Pancreas (tissue), 10 donors: ENCODE data around the gene RDH8. TPM values are rescaled to one million over a fixed set of nuclear protein-coding genes. Genes with fewer than 3 reads are reported as not detected.

Source experiments
- ATAC-seq, 4 donors: fragments of 200-7000 bp; cut with Tn5 transposase; one replicate each; pipeline versions ENCODE4 v1.8.0 to v1.9.1; 2020; ENCODE audit warnings: mild to moderate bottlenecking in 4 of 4, moderate library complexity in 4 of 4
- DNase-seq, 6 donors: peaks; one replicate each; pipeline ENCODE4 v3.0.0-alpha.2; 2020
- FAIRE-seq: peaks from 2 replicates; lab custom pipeline; 2012; peaks lifted over from hg19 to GRCh38; lab: Jason Lieb, UNC
- H3K27ac ChIP-seq, 4 donors: fragments of 200-600 bp; sonication (generic); 1 replicate in 3 of 4; 2 replicates in 1 of 4; pipeline versions ENCODE4 v1.5.0 to v1.8.0; 2020
- H3K27me3 ChIP-seq, 4 donors: fragments of 200-600 bp; one replicate each; pipeline ENCODE4 v1.8.0; 2021
- H3K36me3 ChIP-seq, 3 donors: fragments of 200-600 bp; sonication (generic) in 1 of 3; one replicate each; pipeline versions ENCODE4 v1.5.0 to v1.8.0; 2020 to 2021
- H3K4me1 ChIP-seq, 3 donors: fragments of 200-600 bp; one replicate each; pipeline ENCODE4 v1.8.0; 2021
- H3K4me3 ChIP-seq, 4 donors: fragments of 200-600 bp; sonication (generic) in 2 of 4; one replicate each; pipeline versions ENCODE4 v1.5.0 to v1.8.0; 2020 to 2021
- H3K9me3 ChIP-seq, 4 donors: fragments of 200-600 bp; one replicate each; pipeline ENCODE4 v1.8.0; 2021
- WGBS, 2 donors: extraction: QIAGEN DNeasy Blood & Tissue Kit; methylation state at CpG; one replicate each; pipeline ENCODE4 v1.1.7; 2013; 5-methylcytosine and 5-hydroxymethylcytosine counted together
- intact Hi-C, 3 donors: fragments of 100-400 bp; cut with DNase I; formaldehyde crosslinking; loops; one replicate each; pipeline versions ENCODE4 v1.11.1 to v1.14.2; 2022
- polyA plus RNA-seq, 2 donors: library from polyadenylated mRNA; stranded (reverse); fragments of 200-250 nt; gene quantifications; one replicate each; pipeline ENCODE4 v1.2.3, GENCODE V29; 2013
- total RNA-seq, 6 donors: library from RNA; stranded (reverse); fragmentation: NEBNext Ultra II Directional in 4 of 6; extraction: Animal tissue kit (Norgen Biotek cat#: 25700) in 4 of 6; gene quantifications; one replicate each; pipeline versions ENCODE4 v1.2.1 to v1.2.4, GENCODE V29; 2021 to 2023
- TF ChIP-seq, protein P1 (sequence below), 4 donors: fragments of 200-600 bp; sonication (generic) in 3 of 4; IDR thresholded peaks; one replicate each; pipeline versions ENCODE4 v1.5.0 to v1.8.0; 2021; ENCODE audit warnings: antibody characterized with exemption in 4 of 4
- donor health status: healthy with polysubstance abuse.
- donor health status: DM: no; HTN: no; CAD: no; lungs with moderate emphysema.
- donor health status: DM: no; HTN: no; CAD: no.
- donor health status: control.
- donor health status: control.
- donor health status: Bipolar disorder and iron deficiency.
- donor health status: DM: yes; HTN: yes; CAD: no.
- donor health status: DM: no; HTN: no; CAD: no.
- donor health status: DM: no; HTN: no; CAD: no.
- donor health status: DM: yes; HTN: yes; CAD: no.

Gene RDH8, protein sequence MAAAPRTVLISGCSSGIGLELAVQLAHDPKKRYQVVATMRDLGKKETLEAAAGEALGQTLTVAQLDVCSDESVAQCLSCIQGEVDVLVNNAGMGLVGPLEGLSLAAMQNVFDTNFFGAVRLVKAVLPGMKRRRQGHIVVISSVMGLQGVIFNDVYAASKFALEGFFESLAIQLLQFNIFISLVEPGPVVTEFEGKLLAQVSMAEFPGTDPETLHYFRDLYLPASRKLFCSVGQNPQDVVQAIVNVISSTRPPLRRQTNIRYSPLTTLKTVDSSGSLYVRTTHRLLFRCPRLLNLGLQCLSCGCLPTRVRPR
- total RNA-seq (not detected), polyA plus RNA-seq (not detected)

DNA sequence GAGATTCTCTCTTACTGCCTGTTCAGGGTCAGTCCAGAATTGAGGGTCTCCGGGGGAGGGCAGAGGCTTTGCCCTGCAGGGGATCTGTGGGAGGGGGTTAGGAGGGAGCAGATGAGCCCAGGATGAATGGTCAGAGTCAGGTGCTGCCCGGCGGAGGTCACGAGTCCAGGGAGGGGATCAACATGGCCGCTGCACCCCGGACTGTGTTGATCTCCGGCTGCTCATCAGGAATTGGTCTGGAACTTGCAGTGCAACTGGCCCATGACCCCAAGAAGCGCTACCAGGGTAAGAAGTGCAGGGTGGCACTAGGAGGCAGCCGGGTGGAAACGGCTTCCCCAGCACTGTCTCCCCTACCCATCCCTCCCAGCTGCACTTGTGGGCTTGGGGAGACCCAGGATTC, at the start of gene RDH8:
RDH8 (plus strand) TSS at position 168 of the 400 bp plus-strand sequence; CDS start at position 183, 15 bp downstream.
- H3K36me3 ChIP-seq, result no peaks in the 10 kb centered on the region
- DNase-seq, result no peak
- 45 to 57% methylated on average over 10 of the region's 10 CpGs for WGBS, 2 donors
- TF ChIP-seq, protein P1, sequence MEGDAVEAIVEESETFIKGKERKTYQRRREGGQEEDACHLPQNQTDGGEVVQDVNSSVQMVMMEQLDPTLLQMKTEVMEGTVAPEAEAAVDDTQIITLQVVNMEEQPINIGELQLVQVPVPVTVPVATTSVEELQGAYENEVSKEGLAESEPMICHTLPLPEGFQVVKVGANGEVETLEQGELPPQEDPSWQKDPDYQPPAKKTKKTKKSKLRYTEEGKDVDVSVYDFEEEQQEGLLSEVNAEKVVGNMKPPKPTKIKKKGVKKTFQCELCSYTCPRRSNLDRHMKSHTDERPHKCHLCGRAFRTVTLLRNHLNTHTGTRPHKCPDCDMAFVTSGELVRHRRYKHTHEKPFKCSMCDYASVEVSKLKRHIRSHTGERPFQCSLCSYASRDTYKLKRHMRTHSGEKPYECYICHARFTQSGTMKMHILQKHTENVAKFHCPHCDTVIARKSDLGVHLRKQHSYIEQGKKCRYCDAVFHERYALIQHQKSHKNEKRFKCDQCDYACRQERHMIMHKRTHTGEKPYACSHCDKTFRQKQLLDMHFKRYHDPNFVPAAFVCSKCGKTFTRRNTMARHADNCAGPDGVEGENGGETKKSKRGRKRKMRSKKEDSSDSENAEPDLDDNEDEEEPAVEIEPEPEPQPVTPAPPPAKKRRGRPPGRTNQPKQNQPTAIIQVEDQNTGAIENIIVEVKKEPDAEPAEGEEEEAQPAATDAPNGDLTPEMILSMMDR (IDR thresholded peaks at IDR 0.05), result no peak
- H3K27ac ChIP-seq, result no peak within 1 kb of the TSS
- intact Hi-C loops, result no loop called here
- peaks cover 0 to 7% (median 5%) of the 10 kb centered on the region in 3 donors for H3K4me1 ChIP-seq
- peaks cover 0 to 17% (median 2%) of the 10 kb centered on the region in 4 donors for H3K27me3 ChIP-seq
- no peak within 1 kb of the TSS for H3K4me3 ChIP-seq
- H3K9me3 ChIP-seq, result no peaks in the 10 kb centered on the region
- ATAC-seq, result no peak
- no peak for FAIRE-seq

DNA sequence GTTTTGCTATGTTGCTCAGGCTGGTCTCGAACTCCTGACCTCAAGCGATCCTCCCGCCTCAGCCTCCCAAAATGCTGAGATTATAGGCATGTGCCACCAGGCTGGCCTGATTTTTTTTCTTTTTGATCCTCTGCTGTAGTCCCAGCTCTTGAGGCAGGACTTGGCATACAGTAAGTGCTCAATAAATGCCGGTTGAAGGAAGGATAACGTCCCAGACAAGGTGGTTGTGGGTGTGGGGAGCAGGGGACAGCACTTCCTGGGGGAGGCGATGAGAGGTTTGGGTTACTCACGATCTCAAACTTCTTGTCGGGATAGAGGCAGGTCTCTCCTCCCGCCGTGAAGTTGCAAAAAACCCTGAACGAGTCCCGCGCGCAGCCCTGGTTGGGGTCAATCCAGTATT, 47.3 kb upstream of the RDH8 start:
- no peaks in the 10 kb centered on the region for H3K9me3 ChIP-seq
- H3K27ac ChIP-seq, result no peak overlapping the region
- H3K4me3 ChIP-seq, result no peak overlapping the region
- H3K27me3 ChIP-seq, result no peaks in the 10 kb centered on the region
- H3K4me1 ChIP-seq, result no peaks in the 10 kb centered on the region
- TF ChIP-seq, protein P1 (IDR thresholded peaks at IDR 0.05), result no peak
- DNase-seq (no peak), ATAC-seq (no peak), FAIRE-seq (no peak)
- H3K36me3 ChIP-seq, result no peaks in the 10 kb centered on the region
- intact Hi-C loops, result no loop called here
- WGBS, 2 donors, result 27 to 36% methylated on average over 14 of the region's 14 CpGs

DNA sequence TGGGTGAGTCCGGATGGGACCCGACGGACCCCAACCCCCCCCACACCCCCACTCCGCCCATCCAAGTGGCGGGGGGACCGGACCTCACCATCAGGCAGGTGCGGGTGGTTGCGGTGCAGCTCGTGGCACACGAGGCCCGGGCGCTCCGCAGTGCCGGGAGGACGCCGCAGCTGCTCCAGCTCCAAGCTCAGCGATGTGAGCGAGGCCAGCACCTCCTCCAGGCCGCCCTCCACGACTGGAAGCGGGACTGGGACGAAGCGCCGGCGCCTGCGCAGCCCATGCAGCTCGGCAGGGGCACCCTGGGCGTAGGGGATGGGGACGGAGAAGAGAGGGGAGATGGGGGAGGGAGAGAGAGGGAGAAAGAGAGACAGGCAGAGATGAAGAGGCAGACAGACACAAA, 46.8 kb upstream of the RDH8 start:
- 6 to 8% methylated on average over 28 to 29 of the region's 29 CpGs for WGBS, 2 donors
- FAIRE-seq (no peak), DNase-seq (no peak)

DNA sequence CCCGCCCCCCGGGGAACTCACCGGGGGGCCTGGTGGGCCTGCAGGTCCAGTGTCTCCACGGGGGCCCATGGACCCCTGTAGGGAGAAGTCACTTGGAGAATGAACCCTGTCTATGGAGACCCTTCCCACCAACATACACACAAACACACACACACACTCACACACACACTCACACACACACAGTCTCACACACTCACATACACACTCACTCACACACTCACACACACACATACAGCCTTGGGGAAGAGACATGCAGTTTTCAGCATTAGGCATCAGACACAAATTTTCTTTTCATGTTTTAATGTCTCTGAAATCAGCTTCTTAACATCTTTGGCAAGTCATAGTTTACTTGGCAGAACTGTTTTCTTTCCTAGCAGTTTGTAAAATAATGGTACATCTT, 46.0 kb upstream of the RDH8 start:
- Histone ChIP-seq H3K9me3 (no peaks in the 10 kb centered on the region), H3K27ac (no peak overlapping the region), H3K4me1 (no peaks in the 10 kb centered on the region), H3K27me3 (no peaks in the 10 kb centered on the region), H3K4me3 (no peak overlapping the region), H3K36me3 (no peaks in the 10 kb centered on the region)
- DNase-seq (no peak), ATAC-seq (no peak), FAIRE-seq (no peak)
- intact Hi-C loops, result no loop called here
- TF ChIP-seq, protein P1 (IDR thresholded peaks at IDR 0.05), result no peak
- WGBS, 2 donors, result 41 to 50% methylated on average over 4 of the region's 4 CpGs

More for the DNA sequence above, 46.8 kb upstream of the RDH8 start:
- no peaks in the 10 kb centered on the region for H3K9me3 ChIP-seq
- no peaks in the 10 kb centered on the region for H3K4me1 ChIP-seq
- no peak overlapping the region for H3K4me3 ChIP-seq
- intact Hi-C loops, result no loop called here
- H3K27me3 ChIP-seq, result no peaks in the 10 kb centered on the region
- no peak for ATAC-seq
- TF ChIP-seq, protein P1 (IDR thresholded peaks at IDR 0.05), result no peak
- no peak overlapping the region for H3K27ac ChIP-seq
- no peaks in the 10 kb centered on the region for H3K36me3 ChIP-seq
